Measurements from ENCODE around the gene TGFBR2. TPM values are rescaled to one million over a fixed set of nuclear protein-coding genes. Genes with fewer than 3 reads are reported as not detected.

Gene TGFBR2
- total RNA-seq (ENCODE audit: low replicate concordance), result 21.8 and 26.1 TPM in 2 replicates
- long read RNA-seq, partial matches to known transcripts, result 0 of 26 reads
- long read RNA-seq, other reads (novel, unspliced or antisense), result 26 of 26 reads

GRCh38 chr3:30606301-30607031, at the start of gene TGFBR2:
Gene TGFBR2 (plus strand): TSS chr3:30606601. CDS start chr3:30606884, 283 bp downstream.
- DNase-seq (ENCODE audit: extremely low spot score, unreplicated experiment), result peak; percentile 86
- Mint-ChIP-seq H3K27me3 (peaks cover 16% of the 10 kb centered on the region), H3K9me3 (peaks cover 6% of the 10 kb centered on the region), H3K4me1 (ENCODE audit: unreplicated experiment) (peaks cover 32% of the 10 kb centered on the region), H3K4me3 (peak within 1 kb of the TSS; percentile 97), H3K27ac (peak within 1 kb of the TSS; percentile 92), H3K36me3 (peaks cover 5% of the 10 kb centered on the region)
- peak; percentile 49 for TF ChIP-seq CTCF (conservative IDR thresholded peaks at IDR 0.05)

DNA sequence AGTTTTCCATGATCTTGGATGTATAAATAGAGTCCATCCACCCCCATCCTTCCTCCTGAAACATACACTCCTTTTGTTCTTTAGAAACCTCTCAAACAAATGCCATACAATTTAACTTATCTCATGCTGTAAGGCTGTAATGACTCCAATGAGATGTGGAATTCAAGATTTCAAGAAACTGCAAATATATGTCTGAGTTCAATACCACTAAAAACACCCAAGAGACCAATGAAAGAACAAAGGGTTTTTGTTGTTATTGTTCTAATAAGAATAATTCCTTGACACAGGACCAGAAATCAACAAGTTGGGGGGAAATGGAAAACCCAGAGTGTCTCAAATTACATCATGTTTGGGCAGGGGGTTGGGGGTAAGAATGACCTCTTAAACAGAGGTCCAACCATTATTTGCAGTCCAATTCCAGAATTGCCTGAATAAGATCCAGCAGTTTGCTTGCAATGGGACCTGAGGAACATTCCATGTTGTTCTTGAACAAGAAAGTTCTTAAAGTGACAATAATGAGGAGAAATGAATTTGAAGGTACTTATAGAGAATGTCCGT, 48.6 kb upstream of the TGFBR2 start:
- H3K4me3 Mint-ChIP-seq, result no peak overlapping the region
- H3K27me3 Mint-ChIP-seq, result no peaks in the 10 kb centered on the region
- H3K4me1 Mint-ChIP-seq (ENCODE audit: unreplicated experiment), result peaks cover 8% of the 10 kb centered on the region
- peaks cover 11% of the 10 kb centered on the region for H3K9me3 Mint-ChIP-seq
- no peaks in the 10 kb centered on the region for H3K36me3 Mint-ChIP-seq
- no peak for TF ChIP-seq CTCF (conservative IDR thresholded peaks at IDR 0.05)
- no peak for DNase-seq (ENCODE audit: extremely low spot score, unreplicated experiment)
- H3K27ac Mint-ChIP-seq, result no peak overlapping the region

GRCh38 chr3:30563956-30564355, 42.4 kb upstream of the TGFBR2 start:
- no peaks in the 10 kb centered on the region for H3K4me1 Mint-ChIP-seq (ENCODE audit: unreplicated experiment)
- TF ChIP-seq CTCF (conservative IDR thresholded peaks at IDR 0.05), result no peak
- DNase-seq (ENCODE audit: extremely low spot score, unreplicated experiment), result no peak
- no peaks in the 10 kb centered on the region for H3K27me3 Mint-ChIP-seq
- no peak overlapping the region for H3K27ac Mint-ChIP-seq
- no peaks in the 10 kb centered on the region for H3K36me3 Mint-ChIP-seq
- no peaks in the 10 kb centered on the region for H3K9me3 Mint-ChIP-seq
- H3K4me3 Mint-ChIP-seq, result no peak overlapping the region

GRCh38 chr3:30567139-30567753, 39.2 kb upstream of the TGFBR2 start:
- TF ChIP-seq CTCF (conservative IDR thresholded peaks at IDR 0.05), result no peak
- H3K9me3 Mint-ChIP-seq, result peaks cover 5% of the 10 kb centered on the region
- no peaks in the 10 kb centered on the region for H3K27me3 Mint-ChIP-seq
- H3K36me3 Mint-ChIP-seq, result no peaks in the 10 kb centered on the region
- no peak overlapping the region for H3K4me3 Mint-ChIP-seq
- H3K4me1 Mint-ChIP-seq (ENCODE audit: unreplicated experiment), result no peaks in the 10 kb centered on the region
- no peak for DNase-seq (ENCODE audit: extremely low spot score, unreplicated experiment)
- H3K27ac Mint-ChIP-seq, result no peak overlapping the region

- no peak overlapping the region for H3K4me3 Mint-ChIP-seq
- no peaks in the 10 kb centered on the region for H3K4me1 Mint-ChIP-seq (ENCODE audit: unreplicated experiment)
These were observed 29.5 kb upstream of the TGFBR2 start for GRCh38 chr3:30576946-30577345.

More at GRCh38 chr3:30576946-30577345, 29.5 kb upstream of the TGFBR2 start:
- no peak for TF ChIP-seq CTCF (conservative IDR thresholded peaks at IDR 0.05)
- no peak overlapping the region for H3K27ac Mint-ChIP-seq
- H3K9me3 Mint-ChIP-seq, result peaks cover 4% of the 10 kb centered on the region
- H3K36me3 Mint-ChIP-seq, result no peaks in the 10 kb centered on the region
- no peaks in the 10 kb centered on the region for H3K27me3 Mint-ChIP-seq
- no peak for DNase-seq (ENCODE audit: extremely low spot score, unreplicated experiment)
